ENCODE measurements around the gene TUBB2B.
A peak's percentile ranks its signal among the peaks of the same experiment; 100 is the strongest.

Gene TUBB2B

GRCh38 chr6:3227363-3228045, at the start of gene TUBB2B:
TSS of gene TUBB2B (minus strand) at chr6:3227653. CDS start at chr6:3227543, 110 bp downstream.
- DNase-seq = no peak

GRCh38 chr6:3277251-3277650, 49.8 kb upstream of the TUBB2B start:
- no peak for DNase-seq

- DNase-seq = no peak
Measured at GRCh38 chr6:3276174-3277167, 49.0 kb upstream of the TUBB2B start.

GRCh38 chr6:3273707-3274521, 46.5 kb upstream of the TUBB2B start:
- DNase-seq = no peak

GRCh38 chr6:3272911-3273547, 45.6 kb upstream of the TUBB2B start:
- DNase-seq = no peak

- no peak for DNase-seq
Measured at GRCh38 chr6:3271756-3272155, 44.3 kb upstream of the TUBB2B start.

GRCh38 chr6:3270258-3270657, 42.8 kb upstream of the TUBB2B start:
- DNase-seq = no peak

GRCh38 chr6:3269281-3269975, 42.0 kb upstream of the TUBB2B start:
- peak; percentile 52 for DNase-seq

GRCh38 chr6:3268680-3269079, 41.2 kb upstream of the TUBB2B start:
- DNase-seq = no peak

- no peak for DNase-seq
Measured at GRCh38 chr6:3267162-3267561, 39.7 kb upstream of the TUBB2B start.

GRCh38 chr6:3266170-3266569, 38.7 kb upstream of the TUBB2B start:
- no peak for DNase-seq

GRCh38 chr6:3265671-3266070, 38.2 kb upstream of the TUBB2B start:
- DNase-seq = no peak

- DNase-seq = no peak
Measured at GRCh38 chr6:3264356-3264755, 36.9 kb upstream of the TUBB2B start.

- DNase-seq = no peak
Measured at GRCh38 chr6:3263096-3263495, 35.6 kb upstream of the TUBB2B start.

GRCh38 chr6:3261921-3262320, 34.5 kb upstream of the TUBB2B start:
- no peak for DNase-seq

GRCh38 chr6:3261518-3261820, 34.0 kb upstream of the TUBB2B start:
- no peak for DNase-seq

GRCh38 chr6:3260772-3261517, 33.5 kb upstream of the TUBB2B start:
- no peak for DNase-seq

- no peak for DNase-seq
Measured at GRCh38 chr6:3260296-3260695, 32.8 kb upstream of the TUBB2B start.

- DNase-seq = peak; percentile 34
Measured at GRCh38 chr6:3259491-3259958, 32.1 kb upstream of the TUBB2B start.

GRCh38 chr6:3258720-3259490, 31.5 kb upstream of the TUBB2B start, which contains the start of gene PSMG4:
TSS of gene PSMG4 (plus strand) at chr6:3258947. CDS start at chr6:3259023, 76 bp downstream.
- peak; percentile 94 for DNase-seq
